HG03175 (cell line): ENCODE results near the gene RYR3.

ENCODE experiments used
- ATAC-seq: cut with Tn5 transposase; IDR thresholded peaks from one replicate; pipeline ENCODE4 v1.9.1; 2021; ENCODE audit warnings: mild to moderate bottlenecking, moderate library complexity; ENCODE audit not compliant: unreplicated experiment

The RYR3 gene

GRCh38 chr15:33317896-33318295, 7.1 kb downstream of the RYR3 start:
- no peak for ATAC-seq

- ATAC-seq, result no peak
Measured at GRCh38 chr15:33320017-33320416, 9.2 kb downstream of the RYR3 start.

- ATAC-seq, result no peak
Measured at GRCh38 chr15:33322091-33322490, 11.3 kb downstream of the RYR3 start.

- no peak for ATAC-seq
Measured at GRCh38 chr15:33324609-33325008, 13.8 kb downstream of the RYR3 start.

GRCh38 chr15:33326908-33327307, 16.1 kb downstream of the RYR3 start:
- no peak for ATAC-seq

GRCh38 chr15:33328106-33328505, 17.3 kb downstream of the RYR3 start:
- no peak for ATAC-seq

GRCh38 chr15:33329457-33329856, 18.7 kb downstream of the RYR3 start:
- no peak for ATAC-seq

- ATAC-seq, result no peak
Measured at GRCh38 chr15:33330931-33331330, 20.2 kb downstream of the RYR3 start.

- ATAC-seq, result no peak
Measured at GRCh38 chr15:33341953-33342352, 31.2 kb downstream of the RYR3 start.

GRCh38 chr15:33343275-33343674, 32.5 kb downstream of the RYR3 start:
- ATAC-seq, result no peak

- peak; percentile 43 for ATAC-seq
Measured at GRCh38 chr15:33344111-33344510, 33.3 kb downstream of the RYR3 start.

- no peak for ATAC-seq
Measured at GRCh38 chr15:33344530-33344929, 33.8 kb downstream of the RYR3 start.

GRCh38 chr15:33354411-33354810, 43.6 kb downstream of the RYR3 start:
- no peak for ATAC-seq

- ATAC-seq, result no peak
Measured at GRCh38 chr15:33357845-33358244, 47.1 kb downstream of the RYR3 start.

- no peak for ATAC-seq
Measured at GRCh38 chr15:33358306-33358705, 47.5 kb downstream of the RYR3 start.

GRCh38 chr15:33360886-33361285, 50.1 kb downstream of the RYR3 start:
- no peak for ATAC-seq

GRCh38 chr15:33369941-33370622, 59.3 kb downstream of the RYR3 start:
- ATAC-seq, result no peak

GRCh38 chr15:33370623-33371020, 59.9 kb downstream of the RYR3 start:
- no peak for ATAC-seq

- ATAC-seq, result no peak
Measured at GRCh38 chr15:33371159-33371558, 60.4 kb downstream of the RYR3 start.

GRCh38 chr15:33374226-33374914, 63.6 kb downstream of the RYR3 start:
- no peak for ATAC-seq

GRCh38 chr15:33375236-33375635, 64.5 kb downstream of the RYR3 start:
- ATAC-seq, result no peak

GRCh38 chr15:33377204-33377603, 66.4 kb downstream of the RYR3 start:
- no peak for ATAC-seq
